GM21786 (cell line): ENCODE measurements around the gene CCNQ.
"Not testable (repeated sequence)": the region's sequence is repeated elsewhere in the genome, so short reads cannot be mapped to it uniquely, and the experiment has no call there.

ENCODE experiments used
- ATAC-seq: cut with Tn5 transposase; IDR thresholded peaks from one replicate; pipeline ENCODE4 v1.9.1; 2021; ENCODE audit not compliant: unreplicated experiment

Gene CCNQ

GRCh38 chrX:153623310-153624029, 24.5 kb upstream of the CCNQ start:
- ATAC-seq, result no peak

- ATAC-seq, result no peak
Observed at GRCh38 chrX:153622661-153623309, 23.8 kb upstream of the CCNQ start.

GRCh38 chrX:153621949-153622598, 23.1 kb upstream of the CCNQ start:
- ATAC-seq, result no peak

- ATAC-seq, result no peak
Observed at GRCh38 chrX:153620576-153620975, 21.6 kb upstream of the CCNQ start.

- no peak for ATAC-seq
Observed at GRCh38 chrX:153614818-153615217, 15.9 kb upstream of the CCNQ start.

DNA sequence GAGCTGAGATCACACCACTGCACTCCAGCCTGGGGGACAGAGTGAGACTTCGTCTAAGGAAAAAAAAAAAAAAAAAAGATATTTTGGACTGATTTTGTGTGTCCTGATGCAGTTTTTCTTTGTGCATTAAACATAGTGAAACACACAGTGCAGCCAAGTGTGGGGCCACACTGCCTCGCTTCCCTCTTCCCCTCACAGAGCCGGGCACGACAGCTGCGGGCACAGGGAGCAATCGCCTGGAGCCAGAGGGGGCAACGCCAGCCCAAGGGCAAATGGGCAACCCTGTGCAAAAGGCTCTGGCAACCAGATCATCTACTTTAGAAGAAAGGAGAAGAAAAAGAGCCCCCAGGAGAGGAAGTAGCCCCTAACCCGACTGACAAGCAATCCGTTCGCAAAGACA, 13.5 kb upstream of the CCNQ start:
- ATAC-seq, result no peak

DNA sequence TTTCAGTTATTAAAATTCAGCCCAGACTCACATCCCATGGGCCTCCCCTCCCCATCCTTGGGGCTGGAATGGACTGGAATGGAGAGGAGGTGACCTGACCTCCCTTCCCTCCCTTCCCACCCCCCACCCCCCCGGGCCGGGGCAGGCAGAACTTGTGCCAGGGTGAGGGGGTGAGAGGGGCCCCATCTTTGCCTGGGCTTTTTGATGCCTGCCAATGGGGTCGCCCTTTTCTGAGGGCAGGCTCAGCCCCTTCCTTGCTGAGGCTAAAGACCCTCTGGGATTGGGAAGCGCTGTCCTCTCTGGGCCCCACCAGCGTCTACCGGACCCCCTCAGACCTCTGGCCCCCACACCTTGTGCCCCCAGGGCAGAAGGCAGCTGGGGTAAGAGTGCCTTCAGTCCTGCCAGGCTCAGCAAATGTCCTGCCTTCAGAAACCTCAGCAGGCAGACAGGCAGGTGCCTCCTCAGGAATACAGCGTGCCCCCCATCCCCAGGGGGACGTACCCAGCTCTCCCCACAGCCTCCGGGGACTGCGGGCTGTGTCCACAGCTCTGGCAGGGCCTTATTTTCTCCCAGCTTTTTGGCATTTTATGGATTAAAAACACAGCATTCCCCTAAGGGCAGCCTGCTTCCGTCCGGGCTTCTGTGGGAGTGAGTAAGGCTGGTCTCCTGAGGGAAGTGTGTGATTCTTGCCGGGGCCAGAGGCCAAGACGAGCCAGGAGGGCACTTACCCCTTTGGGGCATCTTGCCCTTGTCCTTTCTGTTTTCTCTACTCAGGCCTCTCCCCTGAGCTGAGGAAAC, 12.6 kb upstream of the CCNQ start:
- no peak for ATAC-seq

- ATAC-seq, result no peak
Observed at GRCh38 chrX:153610836-153611213, 11.9 kb upstream of the CCNQ start.

GRCh38 chrX:153609917-153610835, 11.2 kb upstream of the CCNQ start:
- peak; percentile 77 for ATAC-seq

- no peak for ATAC-seq
Observed at GRCh38 chrX:153608806-153609205, 9.9 kb upstream of the CCNQ start.

- no peak for ATAC-seq
Observed at GRCh38 chrX:153608376-153608775, 9.4 kb upstream of the CCNQ start.

GRCh38 chrX:153606503-153606902, 7.6 kb upstream of the CCNQ start:
- ATAC-seq, result no peak

DNA sequence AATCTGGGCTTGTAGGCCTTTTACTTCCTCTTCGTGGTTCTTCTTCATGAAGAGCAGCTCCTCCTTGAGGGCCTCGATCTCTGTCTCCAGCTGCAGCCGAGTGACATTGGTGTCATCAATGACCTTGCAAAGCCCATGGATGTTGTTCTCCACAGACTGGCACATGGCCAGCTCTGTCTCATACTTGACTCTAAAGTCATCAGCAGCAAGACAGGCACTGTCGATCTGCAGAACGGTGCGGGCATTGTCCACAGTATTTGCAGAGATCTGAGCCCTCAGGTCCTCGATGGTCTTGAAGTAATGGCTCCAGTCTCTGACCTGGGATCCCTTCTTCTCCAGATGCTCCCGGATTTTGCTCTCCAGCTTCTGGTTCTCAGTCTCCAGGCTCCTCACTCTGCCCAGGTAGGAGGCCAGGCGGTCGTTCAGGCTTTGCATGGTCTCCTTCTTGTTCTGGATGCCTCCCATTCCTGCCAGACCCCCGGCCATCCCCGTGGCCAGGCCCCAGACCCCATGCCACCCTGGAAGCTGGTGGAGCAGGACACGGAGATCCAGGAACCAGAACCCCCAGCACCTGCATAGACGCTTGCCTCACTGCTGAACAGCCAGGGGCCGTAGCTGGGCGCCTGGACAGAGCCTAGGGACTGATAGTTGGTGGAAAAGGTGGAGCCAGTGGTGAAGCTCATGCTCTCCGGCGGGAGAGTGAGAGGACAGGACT, 5.9 kb upstream of the CCNQ start:
- not testable (repeated sequence) for ATAC-seq

- ATAC-seq, result no peak
Observed at GRCh38 chrX:153603131-153603656, 4.3 kb upstream of the CCNQ start.

- no peak for ATAC-seq
Observed at GRCh38 chrX:153602601-153603000, 3.7 kb upstream of the CCNQ start.

DNA sequence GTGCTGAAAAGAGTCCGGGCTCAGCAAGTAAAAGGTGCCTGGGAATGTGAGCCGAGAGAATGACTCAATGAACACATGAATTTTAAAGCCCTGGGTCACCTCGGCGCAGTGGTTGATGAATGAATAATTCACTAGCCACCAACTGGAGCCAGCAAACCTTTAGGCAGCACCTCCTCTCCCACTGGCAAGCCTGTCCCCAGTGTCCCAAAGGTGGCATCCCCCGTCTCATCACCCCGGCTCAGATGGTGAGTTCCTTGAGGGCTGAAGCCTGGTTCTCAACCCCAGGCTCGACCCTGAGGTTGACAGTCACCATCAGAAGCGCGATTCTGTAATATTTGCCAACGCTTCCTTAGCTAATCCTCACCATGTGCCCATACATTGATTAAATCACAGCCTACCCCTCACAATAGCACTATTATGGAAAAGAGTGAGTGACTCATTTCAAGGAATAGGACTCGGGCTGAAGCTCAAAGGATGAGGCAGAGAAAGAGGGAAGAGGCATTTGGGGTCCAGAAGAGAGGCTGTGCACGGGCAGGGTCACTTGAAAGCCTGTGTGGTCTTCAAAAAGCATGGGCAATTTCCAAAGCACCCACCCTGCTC, 2.7 kb upstream of the CCNQ start:
- ATAC-seq, result no peak

DNA sequence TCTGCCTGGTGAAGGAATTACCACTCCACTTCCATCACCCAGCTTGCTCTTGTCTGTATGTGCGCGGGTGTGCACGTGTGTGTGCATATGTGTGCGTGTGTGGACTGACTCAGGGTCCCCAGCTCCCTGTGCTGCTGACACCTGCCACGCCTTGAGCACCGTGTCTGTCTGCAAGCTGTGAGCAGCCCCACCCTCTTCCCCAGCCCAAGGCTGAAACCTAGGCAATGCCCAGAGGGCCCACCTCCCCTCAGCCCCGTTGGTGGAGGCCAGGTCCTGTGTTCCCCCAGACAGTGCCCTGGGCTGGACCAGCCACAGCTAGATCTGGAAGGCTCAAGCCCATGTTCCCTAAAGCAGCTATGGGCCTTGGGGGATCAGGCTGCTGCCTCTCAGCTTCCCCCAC, 2.0 kb upstream of the CCNQ start:
- no peak for ATAC-seq

DNA sequence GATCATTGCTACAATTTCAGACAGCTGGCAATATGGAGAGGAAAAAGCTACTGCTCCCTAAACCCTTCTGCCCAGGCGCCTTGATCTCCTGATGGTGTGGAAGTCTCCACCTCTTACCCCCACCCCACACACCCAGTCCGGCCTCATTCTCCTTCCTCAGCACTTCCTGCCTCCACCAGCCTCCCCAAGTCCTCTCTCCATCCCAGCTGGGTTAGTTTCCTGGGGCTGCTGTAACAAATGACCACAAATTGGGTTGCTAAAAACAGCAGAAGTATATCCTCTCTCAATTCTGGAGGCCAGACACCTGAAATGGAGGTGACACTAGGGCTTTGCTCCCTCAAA, 1.1 kb upstream of the CCNQ start:
- ATAC-seq, result no peak
